Keratinocyte (primary cell): Measurements from ENCODE around the gene PLEKHA8.

Source experiments
- CTCF ChIP-seq, 3 experiments: IDR thresholded peaks in 1 of 3; conservative IDR thresholded peaks in 1 of 3; optimal IDR thresholded peaks in 1 of 3; 2 replicates in 2 of 3; 3 replicates in 1 of 3; pipeline versions ENCODE3 to v1.5.1; 2011; ENCODE audit warnings: low read length in 3 of 3, mild to moderate bottlenecking in 3 of 3, moderate library complexity in 2 of 3, control low read depth in 1 of 3, inconsistent platforms in 1 of 3; ENCODE audit not compliant: insufficient read depth in 2 of 3; ENCODE audit errors: extremely low read depth in 1 of 3
- EZH2 ChIP-seq: IDR thresholded peaks from one replicate; pipeline ENCODE4 v1.6.1; 2012; ENCODE audit warnings: inconsistent platforms, mild to moderate bottlenecking, low read length, moderate library complexity

DNA sequence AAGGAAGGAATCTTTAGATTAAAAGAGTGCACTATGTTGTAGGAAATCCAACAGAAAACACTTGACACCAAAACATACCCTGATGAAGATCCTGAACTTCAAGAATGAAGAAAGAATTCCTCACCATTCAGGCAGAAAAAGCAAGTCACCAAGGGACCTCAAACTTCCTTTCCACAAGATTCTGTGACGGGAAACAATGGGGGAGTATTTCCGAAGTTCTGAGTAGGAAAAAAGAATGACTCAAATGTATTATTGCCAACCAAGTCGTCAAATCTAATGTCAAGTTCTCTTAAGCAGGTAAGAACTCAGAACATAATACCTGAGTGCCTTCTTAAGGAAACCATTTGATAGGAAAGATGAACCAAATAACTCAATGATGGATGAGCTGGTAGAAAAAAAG lies 61.9 kb downstream of the PLEKHA8 start:
- no peak for TF ChIP-seq CTCF (optimal IDR thresholded peaks at IDR 0.05 in 1 of 3, IDR thresholded peaks at IDR 0.05 in 1 of 3, conservative IDR thresholded peaks at IDR 0.05 in 1 of 3; ENCODE audit: extremely low read depth in 1 of 3, insufficient read depth in 2 of 3, low read length in 3 of 3)
- TF ChIP-seq EZH2 = no peak
